GF-D8 (cell line): ENCODE results near the gene TLE4.
"Not testable (repeated sequence)": the region's sequence is repeated elsewhere in the genome, so short reads cannot be mapped to it uniquely, and the experiment has no call there.

ENCODE experiments used
- DNase-seq: peaks from one replicate; lab custom pipeline; 2025; lab: John Stamatoyannopoulos, UW

Gene TLE4

DNA sequence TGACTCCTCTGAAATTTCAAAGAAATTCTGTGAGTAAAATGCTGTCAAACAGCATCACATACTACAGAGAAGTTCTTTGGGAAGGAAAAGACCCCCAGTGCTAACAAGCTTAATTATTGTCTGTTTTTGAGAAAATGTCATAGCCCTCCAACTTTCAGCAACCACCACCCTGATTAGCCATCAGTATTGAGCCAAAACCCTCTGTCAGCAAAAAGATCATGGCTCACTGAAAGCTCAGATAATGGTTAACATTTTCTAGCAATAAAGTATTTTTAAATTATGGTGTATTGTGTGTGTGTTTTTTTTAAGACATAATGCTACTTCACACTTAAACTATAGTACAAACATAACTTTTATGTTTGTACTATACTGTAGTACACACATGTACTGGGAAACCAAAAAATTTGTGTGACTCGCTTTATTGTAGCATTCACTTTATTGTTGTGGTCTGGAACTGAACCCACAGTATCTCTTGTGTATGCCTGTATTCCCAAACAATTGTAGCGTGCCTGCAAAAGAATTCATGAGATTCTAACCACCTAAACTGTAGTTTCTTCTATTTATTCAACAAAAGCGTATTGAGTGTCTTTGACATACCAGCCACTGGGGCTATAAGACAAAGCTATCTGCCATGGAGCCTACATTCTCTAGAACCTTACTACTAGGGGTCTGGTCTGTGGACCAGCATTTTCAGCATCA lies 31.6 kb downstream of the TLE4 start:
- DNase-seq = no peak

DNA sequence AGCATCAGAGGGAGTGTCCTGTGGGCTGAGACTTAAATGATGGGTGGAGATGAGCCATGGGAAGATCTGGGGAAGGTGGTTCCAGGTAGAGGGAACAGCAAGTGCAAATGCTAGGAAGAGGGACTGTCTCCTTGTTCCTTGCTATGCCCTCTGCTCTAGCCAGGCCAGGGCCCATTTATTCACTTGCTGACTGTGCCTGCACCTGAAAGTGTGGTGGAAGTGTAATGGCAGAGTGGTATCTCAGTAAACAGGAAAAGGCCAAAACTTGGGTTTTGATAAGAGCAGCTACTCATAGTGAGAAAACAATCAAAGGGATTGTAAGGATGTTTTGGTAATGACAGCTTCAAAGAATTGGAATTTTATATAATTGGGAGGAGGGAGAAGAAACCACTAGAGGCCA lies 32.4 kb downstream of the TLE4 start:
- DNase-seq = no peak

GRCh38 chr9:79604921-79605562 lies 33.3 kb downstream of the TLE4 start:
- DNase-seq = no peak

GRCh38 chr9:79606529-79606928 lies 34.8 kb downstream of the TLE4 start:
- DNase-seq = not testable (repeated sequence)

- DNase-seq = no peak
Measured at GRCh38 chr9:79609468-79610018, 37.8 kb downstream of the TLE4 start.

GRCh38 chr9:79610019-79610631 lies 38.4 kb downstream of the TLE4 start:
- DNase-seq = no peak

DNA sequence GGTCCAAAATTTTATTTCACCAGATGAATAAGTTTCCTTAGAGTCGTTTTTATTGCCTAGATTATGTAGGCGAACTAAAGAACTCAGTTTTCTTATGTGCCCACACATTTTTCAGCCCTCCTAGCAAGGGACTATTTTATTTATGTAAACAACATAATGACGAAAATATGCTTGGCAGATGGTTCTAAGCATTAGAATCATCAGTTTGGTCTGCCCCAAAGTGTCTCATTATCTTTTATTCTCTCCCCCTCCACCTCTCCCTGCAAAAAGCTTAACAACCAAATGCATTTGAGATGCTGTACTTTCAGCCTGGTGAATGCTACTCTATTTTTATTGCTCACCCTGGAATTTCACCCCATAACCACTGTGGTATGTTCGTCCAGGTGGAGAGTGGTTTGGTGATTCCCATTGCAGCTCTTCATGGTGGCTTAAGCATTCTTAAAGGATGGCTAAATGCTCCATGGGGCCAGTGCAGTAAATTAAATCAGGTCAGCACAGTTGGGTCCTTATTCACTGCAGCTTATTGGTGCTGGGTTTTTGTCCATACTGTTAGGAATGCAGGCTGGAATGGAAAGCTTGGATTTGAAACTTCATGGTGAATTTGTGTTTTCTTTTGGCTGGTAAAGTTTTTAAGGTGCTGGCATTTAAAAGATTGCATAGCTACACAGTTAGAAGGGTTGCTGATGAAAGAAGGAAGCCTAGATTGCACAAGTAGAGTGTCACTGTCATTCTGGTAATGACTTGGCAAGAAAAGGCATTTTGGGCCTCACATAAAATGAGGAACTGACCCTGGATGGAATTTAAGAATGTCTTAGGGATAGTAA lies 39.2 kb downstream of the TLE4 start:
- DNase-seq = peak; percentile 89

DNA sequence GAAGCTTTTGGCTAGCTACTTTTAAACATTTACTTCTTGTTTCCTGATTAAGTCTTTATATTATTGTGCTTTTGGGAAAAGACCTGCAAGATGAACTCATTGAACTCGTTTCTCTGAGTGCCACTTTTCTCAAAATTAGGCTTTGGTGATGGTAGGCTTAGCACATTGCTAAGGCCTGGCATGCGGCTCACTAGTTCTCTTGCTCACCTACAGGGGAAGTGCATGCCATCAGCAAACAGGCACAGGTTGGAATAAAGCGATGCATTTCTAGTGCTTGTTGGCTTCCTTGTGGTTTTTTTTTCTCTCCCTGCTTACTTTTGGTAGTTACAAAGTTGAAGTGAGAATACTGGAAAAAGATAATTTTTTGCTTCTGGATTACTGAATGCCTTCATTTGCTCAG lies 41.4 kb downstream of the TLE4 start:
- DNase-seq = no peak

DNA sequence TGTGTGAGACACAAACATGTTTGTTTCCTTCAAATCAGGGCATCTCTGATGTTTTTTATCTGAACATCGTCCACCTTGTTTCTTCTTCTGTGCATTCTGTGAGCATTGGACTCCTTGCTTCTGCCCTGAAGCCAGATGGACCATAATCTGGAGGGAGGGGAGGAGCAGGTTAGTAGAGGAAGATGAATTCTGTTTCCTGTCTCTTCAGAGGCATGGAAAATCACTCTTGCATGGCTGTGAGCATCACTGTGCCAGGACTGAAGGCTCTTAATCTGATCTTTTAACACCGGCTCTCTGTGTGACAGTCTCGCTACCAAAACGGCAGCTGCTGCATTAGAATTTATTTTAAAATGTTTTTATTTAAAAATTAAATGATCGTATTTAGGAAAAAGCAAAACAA lies 43.3 kb downstream of the TLE4 start:
- DNase-seq = no peak

GRCh38 chr9:79616013-79616412 lies 44.2 kb downstream of the TLE4 start:
- DNase-seq = no peak

GRCh38 chr9:79616971-79617370 lies 45.2 kb downstream of the TLE4 start:
- no peak for DNase-seq

DNA sequence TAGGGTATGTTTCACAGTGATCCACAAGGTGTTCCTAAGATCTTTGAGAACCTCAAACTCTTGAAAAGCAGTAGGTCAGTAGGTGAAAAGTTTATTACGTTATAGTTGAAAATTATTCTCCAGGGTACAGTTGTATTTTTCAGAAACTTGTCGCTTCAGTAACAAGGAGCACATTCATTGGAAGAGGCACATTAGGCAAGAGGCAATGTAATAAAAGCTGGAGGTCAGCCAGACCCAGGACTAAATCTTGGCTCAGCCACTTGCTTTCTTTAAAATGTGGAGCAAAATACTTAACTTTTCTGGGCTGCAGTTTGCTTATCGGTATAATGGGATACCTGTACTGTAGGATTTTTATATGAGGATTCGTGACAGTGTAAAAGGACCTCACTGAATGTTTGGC lies 45.6 kb downstream of the TLE4 start:
- DNase-seq = no peak

DNA sequence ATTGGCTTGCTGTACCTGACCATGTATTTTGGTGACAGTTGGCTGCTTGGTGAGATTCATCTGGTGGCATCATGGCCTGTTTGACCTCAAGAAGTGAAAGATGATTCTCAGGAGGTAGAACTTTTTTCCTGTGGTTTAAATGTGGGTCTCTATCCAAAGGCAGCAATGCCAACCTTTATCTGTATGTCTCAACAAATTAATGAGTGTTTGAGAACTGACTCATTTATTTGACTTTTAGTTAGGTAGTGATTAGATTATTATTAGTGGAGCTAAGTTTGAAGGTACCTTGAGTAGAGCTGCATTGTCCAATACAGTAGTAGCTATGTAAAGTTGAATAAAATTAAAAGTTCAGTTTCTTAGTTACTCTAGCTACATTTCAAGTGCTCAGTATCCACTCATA lies 48.2 kb downstream of the TLE4 start:
- no peak for DNase-seq

DNA sequence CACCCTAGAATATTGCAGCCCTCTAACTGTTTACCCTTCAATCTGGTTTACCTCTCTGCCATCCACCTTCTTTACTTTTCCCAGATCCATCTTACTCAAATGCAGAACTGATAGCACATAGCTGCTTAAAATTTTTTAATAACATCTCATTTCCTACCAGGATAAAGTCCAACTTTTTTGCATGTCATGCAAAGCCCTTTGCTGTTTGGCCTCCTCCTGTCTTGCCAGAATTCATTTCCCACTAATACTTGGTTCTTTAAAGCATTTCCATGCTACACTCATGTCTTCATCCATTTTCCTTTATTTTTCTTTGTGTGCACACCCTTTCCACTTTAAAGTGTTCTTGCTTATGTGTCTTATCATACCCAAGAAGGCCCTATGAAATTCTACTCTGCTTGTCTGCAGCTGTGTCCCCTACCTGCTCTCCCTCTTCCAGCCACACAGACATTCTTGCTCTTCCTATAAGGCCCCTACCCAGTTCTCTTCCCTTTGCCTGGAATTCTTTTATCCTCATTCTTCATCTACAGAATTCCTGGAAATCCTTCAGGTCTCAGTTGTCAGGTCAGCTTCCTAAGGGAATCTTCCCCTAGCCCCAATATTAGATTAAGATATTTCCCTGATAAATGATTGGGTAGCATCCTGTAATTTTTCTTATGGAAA lies 50.3 kb downstream of the TLE4 start:
- DNase-seq = no peak

DNA sequence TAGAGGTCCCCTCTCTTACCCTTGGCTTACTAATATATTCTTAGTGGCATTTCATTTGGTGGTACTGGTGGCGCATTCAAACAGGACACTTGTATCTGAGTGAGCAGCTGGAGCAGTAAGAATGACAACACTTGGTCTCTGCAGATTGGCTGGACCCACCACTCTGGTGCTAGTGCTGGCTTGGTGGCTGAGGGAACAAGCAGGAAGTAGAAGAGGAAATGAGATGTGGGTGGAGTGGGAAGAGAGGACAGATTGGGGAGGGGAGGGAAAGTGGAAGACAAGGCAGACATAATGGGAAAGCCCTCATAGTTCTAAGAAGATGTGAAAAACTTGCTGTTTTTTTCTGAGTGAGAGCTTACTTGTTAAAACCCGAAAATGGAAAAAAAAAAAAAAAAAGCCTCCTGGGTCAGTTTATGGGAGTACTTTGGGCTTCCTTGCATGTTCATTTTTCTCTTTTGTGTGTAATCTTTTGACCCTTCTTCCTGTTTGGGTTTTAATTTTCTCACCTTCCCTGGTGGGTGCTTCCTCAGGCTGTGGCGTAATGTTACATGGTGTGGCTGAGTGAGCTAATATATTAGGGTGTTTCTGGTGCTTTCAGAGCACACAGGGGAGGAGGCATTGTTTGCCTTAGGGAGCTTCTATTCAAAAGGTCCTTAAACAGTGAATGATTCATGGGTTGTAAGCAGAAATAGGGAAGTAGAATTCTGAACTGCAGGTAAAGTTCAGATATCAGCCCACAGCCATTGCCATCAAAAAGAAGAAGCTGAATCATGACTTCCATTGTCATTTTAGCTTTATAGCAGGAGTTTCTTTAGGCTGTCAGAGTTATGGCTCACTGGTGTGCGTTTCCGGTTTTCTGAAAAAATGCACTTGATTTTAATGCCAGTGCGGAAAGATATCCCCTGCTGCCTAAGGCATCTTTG lies 52.3 kb downstream of the TLE4 start:
- peak; percentile 97 for DNase-seq

- no peak for DNase-seq
Measured at GRCh38 chr9:79629721-79630120, 58.0 kb downstream of the TLE4 start.

DNA sequence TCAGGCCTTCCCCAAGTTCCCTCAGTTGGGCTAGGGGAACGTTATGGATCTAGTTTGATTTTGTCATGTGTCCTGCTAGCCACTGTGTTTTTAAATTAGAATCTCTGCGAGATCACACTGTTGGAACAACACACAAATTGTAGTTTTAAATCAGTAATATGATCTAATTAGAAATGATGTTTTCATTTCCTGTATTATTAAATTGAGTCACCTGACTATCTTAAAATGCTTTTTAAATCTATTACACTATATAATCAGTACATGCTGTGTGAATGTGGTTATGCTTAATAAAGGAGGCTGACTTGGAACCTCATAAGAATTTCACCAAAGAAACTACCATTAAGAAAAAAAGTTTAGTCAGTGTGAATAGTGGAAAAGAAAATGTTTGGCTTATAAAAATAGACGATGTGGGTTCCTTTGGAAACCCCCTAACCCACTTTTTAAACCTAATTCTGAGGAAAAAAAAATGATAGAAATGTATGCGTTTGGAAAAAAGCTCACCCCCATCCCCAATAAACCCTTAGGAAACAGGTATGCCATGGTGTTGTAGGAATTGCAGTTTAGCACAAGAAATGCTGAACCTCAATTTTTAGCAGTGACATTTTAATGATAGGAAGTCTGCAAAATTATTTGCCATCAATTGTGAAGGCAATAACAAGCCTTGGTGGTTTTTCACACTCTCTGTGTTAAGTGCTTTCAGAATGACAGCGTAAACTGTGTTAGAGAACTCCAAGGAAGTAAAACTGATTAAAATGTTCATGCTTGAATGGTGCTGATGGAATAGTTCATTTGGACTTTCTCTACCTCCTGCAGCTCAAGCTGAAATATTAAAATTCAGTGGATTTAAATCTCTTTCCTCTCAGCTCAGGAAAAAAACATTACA lies 59.0 kb downstream of the TLE4 start:
- DNase-seq = no peak

DNA sequence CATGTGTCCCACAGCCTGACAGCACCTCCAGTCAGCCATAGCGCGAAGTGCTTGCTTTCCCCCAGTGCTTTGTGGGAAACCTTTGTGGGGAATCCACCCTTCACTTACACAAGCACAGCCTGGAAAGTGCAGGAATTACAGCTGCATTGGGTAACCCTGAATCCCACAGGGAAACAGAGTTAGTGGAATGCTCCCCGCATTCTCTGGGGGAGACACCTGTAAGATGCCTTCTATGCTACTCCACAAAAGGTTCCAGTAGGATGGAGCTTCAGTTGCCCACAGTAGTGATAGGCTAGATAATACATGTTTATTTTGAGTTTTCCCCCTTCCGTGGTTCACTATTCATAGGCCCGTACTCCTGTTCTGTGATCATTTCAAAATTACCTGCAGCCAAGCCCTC lies 60.3 kb downstream of the TLE4 start:
- DNase-seq = no peak

DNA sequence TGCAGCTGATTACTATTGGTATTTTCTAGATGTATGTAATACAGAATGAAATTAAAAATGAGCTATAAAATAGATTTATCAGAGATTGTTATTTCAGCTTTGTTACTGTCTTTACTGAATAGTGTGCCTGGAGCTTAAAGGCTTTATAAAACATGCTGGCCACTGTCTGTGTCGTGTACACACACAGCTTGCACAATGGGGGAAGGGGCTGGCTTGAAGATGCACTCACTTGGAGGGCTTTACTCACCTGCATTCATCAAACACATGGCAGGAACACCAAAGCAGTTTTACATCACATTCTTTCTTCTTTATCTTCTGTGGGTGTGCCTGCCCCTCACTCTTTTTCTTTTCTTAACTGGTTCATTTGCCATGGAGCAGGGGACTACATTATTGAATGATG lies 60.9 kb downstream of the TLE4 start:
- DNase-seq = no peak

- no peak for DNase-seq
Measured at GRCh38 chr9:79633558-79633957, 61.8 kb downstream of the TLE4 start.
